Ammon's horn (tissue), 1 donor: ENCODE data around the gene MLLT3.
A peak's percentile ranks its signal among the peaks of the same experiment; 100 is the strongest.
"Not testable (repeated sequence)": the region's sequence is repeated elsewhere in the genome, so short reads cannot be mapped to it uniquely, and the experiment has no call there.

Experiments used
- DNase-seq: peaks from one replicate; pipeline ENCODE4 v3.0.0-alpha.2; 2016; ENCODE audit warnings: low spot score

Gene MLLT3

GRCh38 chr9:20622330-20623020, at the start of gene MLLT3:
Gene MLLT3, minus strand, starts transcription at chr9:20622499.
- DNase-seq, result peak; percentile 97

DNA sequence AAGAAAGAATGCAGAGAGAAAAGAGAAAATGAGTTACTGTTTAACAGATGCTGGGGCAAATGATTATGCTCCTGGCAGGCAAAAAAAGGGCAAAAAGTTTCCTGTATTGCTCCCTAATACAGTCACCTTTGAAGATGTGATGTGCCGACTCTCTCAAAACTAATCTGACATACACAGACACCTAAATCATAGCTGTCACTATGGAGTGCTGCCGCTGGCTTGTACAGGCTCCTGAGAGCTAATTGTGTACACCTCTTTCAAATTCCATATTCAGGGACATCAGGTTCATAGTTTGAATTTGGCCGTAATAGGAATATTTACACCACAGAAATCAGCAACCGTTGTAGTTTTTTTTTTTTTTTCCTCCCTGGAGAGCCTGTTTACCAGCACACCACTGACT, 49.3 kb upstream of the MLLT3 start:
- no peak for DNase-seq

DNA sequence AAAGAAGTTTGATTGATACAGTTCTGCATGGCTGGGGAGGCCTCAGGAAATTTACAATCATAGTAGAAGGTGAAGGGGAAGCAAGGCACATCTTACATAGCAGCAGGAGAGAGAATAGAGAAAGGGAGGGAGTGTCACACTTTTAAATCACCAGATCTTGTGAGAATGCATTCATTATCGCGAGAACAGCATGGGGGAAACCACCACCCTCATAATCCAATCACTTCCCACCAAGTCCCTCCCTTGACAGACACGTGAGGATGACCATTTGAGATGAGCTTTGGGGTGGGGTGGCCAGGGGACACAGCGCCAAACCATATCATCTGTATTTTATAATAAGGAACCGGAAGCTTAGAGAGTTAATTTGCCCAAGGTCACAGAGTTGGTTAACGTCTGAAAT, 48.1 kb upstream of the MLLT3 start:
- no peak for DNase-seq

DNA sequence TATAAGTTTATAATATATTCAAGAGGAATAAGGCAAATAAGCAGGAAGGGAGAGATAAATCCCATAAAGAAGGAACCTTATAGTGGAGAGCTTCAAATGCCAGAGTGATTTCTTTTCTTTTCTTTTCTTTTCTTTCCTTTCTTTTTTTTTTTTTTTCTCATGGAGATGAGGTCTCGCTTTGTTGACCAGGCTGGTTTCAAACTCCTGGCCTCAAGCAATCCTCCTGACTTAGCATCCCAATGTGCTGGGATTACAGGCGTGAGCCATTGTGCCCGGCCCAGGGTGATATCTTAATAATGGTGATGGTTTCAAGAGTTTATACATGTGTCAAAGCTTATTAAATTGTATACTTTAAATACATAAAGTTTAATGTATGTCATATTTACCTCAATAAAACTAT, 42.2 kb upstream of the MLLT3 start:
- no peak for DNase-seq

DNA sequence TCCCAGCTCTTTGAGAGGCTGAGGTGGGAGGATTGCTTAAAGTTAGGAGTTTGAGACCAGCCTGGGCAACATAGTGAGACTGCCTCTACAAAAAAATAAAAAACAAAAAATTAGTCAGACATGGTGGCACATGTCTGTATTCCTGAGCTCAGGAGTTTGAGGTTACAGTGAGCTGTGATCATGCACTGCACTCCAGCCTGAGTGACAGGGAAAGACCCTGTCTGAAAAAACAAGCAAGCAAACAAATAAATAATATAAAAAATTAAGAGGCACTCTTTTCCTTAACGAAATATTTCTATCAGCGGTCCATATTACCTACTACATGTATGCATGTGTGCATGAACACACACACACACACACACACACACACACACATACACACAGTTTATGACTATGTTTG, 40.8 kb upstream of the MLLT3 start:
- no peak for DNase-seq

GRCh38 chr9:20662156-20662555, 39.9 kb upstream of the MLLT3 start:
- DNase-seq, result no peak

DNA sequence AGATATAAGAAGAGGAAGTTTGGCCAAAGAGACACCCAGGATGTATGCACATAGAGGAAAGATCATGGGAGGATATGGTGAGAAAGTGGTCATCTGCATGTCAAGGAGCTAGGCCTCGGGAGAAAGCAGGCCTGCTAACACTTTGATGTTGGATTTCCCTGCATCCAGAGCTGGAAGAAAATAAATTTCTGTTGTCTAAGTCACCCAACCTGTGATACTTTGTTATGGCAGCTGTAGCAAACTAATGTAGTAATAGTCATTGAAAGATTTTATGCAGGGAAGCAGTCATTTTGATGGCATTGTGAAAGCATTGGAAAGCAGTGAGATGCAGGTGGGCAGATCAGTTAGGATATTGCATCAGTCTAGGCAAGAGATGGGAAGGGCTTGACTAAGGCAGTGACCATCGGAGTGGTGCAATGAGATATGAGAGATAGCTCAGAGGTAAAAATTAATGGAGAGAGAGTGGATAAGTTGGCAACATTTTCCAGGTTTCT, 37.2 kb upstream of the MLLT3 start:
- no peak for DNase-seq

- no peak for DNase-seq
These were observed 36.6 kb upstream of the MLLT3 start for GRCh38 chr9:20658677-20659473.

DNA sequence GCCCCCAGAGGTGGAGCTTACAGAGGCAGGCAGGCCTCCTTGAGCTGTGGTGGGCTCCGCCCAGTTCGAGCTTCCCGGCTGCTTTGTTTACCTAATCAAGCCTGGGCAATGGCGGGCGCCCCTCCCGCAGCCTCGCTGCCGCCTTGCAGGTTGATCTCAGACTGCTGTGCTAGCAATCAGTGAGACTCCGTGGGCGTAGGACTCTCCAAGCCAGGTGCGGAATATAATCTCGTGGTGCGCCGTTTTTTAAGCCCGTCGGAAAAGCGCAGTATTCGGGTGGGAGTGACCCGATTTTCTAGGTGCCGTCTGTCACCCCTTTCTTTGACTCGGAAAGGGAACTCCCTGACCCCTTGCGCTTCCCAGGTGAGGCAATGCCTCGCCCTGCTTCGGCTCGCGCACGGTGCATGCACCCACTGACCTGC, 36.0 kb upstream of the MLLT3 start:
- not testable (repeated sequence) for DNase-seq

DNA sequence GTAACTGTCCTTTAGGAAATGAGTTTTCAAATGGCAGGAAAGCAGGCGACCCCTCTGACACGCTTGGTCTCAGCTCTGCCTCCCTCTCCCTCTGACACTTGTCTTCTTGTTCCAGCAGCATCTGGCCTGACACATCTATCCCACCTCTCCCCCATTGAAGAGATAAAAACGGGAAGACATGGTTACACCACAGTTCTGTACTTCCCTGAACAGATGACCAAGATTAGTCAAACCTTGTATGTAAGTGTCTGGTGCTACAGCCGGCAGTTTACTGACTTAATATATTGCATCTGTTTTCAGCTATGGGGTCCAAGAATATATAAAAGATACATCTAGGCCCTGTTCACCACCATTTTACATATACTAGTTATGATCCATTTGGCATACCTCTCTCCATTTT, 29.6 kb upstream of the MLLT3 start:
- no peak for DNase-seq

GRCh38 chr9:20650750-20651299, 28.5 kb upstream of the MLLT3 start:
- no peak for DNase-seq

- DNase-seq, result no peak
These were observed 28.0 kb upstream of the MLLT3 start for GRCh38 chr9:20650313-20650712.

- no peak for DNase-seq
These were observed 27.1 kb upstream of the MLLT3 start for GRCh38 chr9:20649381-20649780.

DNA sequence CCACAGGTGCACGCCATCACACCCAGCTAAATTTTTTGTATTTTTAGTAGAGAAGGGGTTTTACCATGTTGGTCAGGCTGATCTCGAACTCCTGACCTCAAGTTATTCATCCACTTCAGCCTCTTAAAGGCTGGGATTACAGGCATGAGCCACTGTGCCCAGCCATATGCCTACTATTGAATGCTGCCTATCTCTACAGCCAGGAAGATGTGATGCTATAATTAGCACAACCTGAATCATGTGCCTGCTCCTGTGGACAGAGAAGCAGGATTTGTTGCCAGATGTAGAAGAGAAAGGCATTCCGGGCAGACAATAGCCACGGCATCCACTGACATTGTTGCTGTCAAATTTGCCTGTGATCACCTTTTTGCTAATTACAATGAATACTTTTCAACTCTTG, 24.4 kb upstream of the MLLT3 start:
- no peak for DNase-seq

GRCh38 chr9:20643660-20644059, 21.4 kb upstream of the MLLT3 start:
- no peak for DNase-seq

DNA sequence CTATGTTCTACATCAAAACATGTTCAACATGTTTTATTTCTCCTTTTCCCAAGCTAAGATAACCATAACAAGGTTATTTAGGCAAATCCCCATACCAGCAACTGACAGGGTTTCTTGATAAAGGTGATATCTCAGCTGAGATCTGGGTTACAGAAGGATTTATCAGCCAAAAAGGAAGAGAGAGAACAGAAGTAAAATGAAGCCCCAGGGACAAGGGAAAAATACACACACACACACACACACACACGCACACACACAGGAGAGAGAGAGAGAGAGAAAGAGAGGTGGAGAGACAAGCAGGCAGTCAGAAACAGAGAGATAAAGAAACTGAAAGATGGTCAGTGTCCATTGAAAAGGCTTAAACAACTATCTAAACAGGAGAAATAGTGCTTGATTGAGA, 19.7 kb upstream of the MLLT3 start:
- no peak for DNase-seq

DNA sequence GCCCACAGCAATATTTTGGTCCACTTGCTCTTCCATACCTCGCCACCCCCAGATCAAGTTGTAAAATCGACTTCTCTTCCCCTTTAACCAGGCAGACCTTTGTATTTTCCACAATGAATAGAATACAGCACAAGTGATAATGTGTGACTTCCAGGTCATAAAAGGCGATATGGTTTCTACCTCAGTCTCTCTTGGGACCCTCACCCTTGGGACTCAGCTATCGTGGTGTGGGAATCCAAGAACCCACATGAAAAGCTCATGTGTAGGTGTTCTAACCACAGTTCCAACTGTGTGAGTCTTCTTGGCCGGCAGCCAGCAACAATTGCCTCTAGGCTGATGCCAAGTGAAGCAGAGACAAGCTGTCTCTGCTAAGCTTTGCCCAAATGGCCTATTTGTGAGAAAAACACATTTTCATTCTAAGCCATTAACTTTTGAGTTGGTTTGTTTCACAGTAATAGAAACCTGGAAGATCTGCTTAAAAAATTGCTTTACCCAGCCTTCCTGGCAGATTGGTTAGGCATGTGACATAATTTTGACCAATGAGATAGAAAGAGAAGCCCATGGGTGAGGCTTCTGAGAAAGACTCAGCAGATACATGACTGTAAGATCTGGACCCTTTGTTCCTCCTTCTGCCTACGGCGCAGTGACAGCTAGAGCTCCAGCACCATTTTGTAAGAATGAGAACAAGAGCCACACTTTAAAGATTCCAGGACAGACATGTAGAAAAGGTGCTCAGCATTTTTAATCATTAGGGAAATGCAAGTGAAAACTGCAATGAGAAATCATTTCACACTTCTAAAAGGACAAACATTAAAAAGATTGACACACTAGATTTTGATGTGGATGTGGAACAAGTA, 18.3 kb upstream of the MLLT3 start:
- peak; percentile 66 for DNase-seq

DNA sequence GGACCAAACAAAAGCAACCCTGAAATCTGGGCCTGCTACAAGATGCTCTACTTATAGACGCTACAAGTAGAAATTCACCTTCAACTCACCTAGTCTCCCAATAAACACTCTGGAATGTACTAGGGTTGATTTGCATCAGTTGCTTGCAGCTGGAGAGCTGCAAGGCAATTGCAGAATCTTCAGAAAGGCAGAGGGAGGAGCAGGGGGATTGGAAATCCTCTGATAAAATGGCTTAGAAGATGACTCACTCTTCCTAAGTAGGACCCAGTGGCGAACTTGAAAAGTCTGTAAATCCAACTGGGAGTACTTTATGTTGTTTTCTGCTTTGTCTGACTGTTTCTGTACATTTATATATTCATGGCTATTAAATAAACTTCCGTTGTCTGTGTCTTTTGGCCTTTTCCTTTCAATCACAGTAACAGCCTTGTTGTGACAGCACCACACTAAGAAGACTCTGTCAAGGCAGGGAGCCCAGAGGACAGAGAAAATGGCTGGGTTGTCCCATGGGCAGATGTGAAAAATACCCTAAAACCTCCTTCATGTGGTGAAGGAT, 14.7 kb upstream of the MLLT3 start:
- DNase-seq, result no peak

GRCh38 chr9:20634895-20635294, 12.6 kb upstream of the MLLT3 start:
- no peak for DNase-seq

DNA sequence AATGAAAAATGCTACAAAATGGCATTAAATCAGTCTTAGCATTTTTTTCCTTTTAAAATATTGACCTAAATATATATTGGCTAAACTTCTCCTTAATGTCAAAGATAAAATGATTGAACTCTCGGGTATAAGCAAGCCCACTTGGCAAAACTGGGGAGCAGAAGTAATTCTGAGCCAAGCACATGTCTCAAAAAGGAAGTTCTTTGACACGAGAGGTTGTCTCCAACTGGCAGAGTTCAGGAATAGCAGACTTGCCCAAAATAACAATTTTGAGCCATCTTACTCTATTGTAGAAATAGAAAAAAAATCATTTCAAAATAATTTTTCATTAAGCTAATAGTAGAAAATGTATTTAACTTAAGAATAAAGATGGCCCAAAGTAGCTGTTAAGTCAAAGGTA, 10.4 kb upstream of the MLLT3 start:
- DNase-seq, result no peak

GRCh38 chr9:20630241-20630943, 8.1 kb upstream of the MLLT3 start:
- no peak for DNase-seq
